SU-DHL-6 (cell line): ENCODE measurements around the gene MRC1.

ENCODE experiments used
- H2AFZ ChIP-seq: fragments of 200-600 bp; sonication (generic); 2 replicates; pipeline ENCODE4 v1.6.1; 2014; ENCODE audit warnings: low read depth, mild to moderate bottlenecking, moderate library complexity, mixed read lengths, antibody characterized with exemption, low read length; ENCODE audit not compliant: severe bottlenecking
- H3F3A ChIP-seq: fragments of 200-600 bp; shearing (Covaris generic); 2 replicates; pipeline ENCODE4 v1.6.0; 2016; ENCODE audit warnings: antibody characterized with exemption, mild to moderate bottlenecking; ENCODE audit not compliant: insufficient read depth
- H3K27ac ChIP-seq: fragments of 200-600 bp; sonication (generic); 2 replicates; pipeline ENCODE4 v1.5.1; 2016; ENCODE audit warnings: low read depth, mild to moderate bottlenecking, low read length, moderate library complexity, mixed read lengths
- H3K27me3 ChIP-seq: fragments of 200-600 bp; sonication (generic), shearing (Covaris generic); 2 replicates; pipeline ENCODE4 v1.6.0; 2014; ENCODE audit warnings: mild to moderate bottlenecking, low read length
- H3K36me3 ChIP-seq: fragments of 200-600 bp; sonication (generic); 2 replicates; pipeline ENCODE4 v1.6.1; 2014; ENCODE audit warnings: mild to moderate bottlenecking, low read length, mixed read lengths
- H3K4me2 ChIP-seq: fragments of 300-600, 200-600 bp; shearing (Covaris generic), sonication (generic); 2 replicates; pipeline ENCODE4 v1.6.0; 2014; ENCODE audit warnings: low read length, low read depth, mild to moderate bottlenecking; ENCODE audit not compliant: poor library complexity, severe bottlenecking
- H3K4me3 ChIP-seq: fragments of 200-600 bp; sonication (generic); 2 replicates; pipeline ENCODE4 v1.5.1; 2014; ENCODE audit warnings: antibody characterized with exemption, low read length, mild to moderate bottlenecking, mixed read lengths; ENCODE audit not compliant: insufficient read depth, poor library complexity, severe bottlenecking
- H3K79me2 ChIP-seq: fragments of 200-600 bp; sonication (generic); 2 replicates; pipeline ENCODE4 v1.6.1; 2014; ENCODE audit warnings: mild to moderate bottlenecking, low read length, moderate library complexity; ENCODE audit not compliant: insufficient read depth
- H3K9ac ChIP-seq: fragments of 200-600 bp; sonication (generic); 2 replicates; pipeline ENCODE4 v1.7.0; 2014; ENCODE audit warnings: mild to moderate bottlenecking, low read length
- H3K9me2 ChIP-seq: fragments of 200-600 bp; sonication (generic); replicated peaks from 2 replicates; pipeline ENCODE4 v1.6.1; 2014; ENCODE audit warnings: low read length; ENCODE audit not compliant: insufficient read depth
- H3K9me3 ChIP-seq: fragments of 200-600 bp; sonication (generic); 2 replicates; pipeline ENCODE4 v1.6.1; 2014; ENCODE audit warnings: low read length, mixed read lengths; ENCODE audit not compliant: insufficient read depth
- H4K20me1 ChIP-seq: fragments of 200-600 bp; sonication (generic); 2 replicates; pipeline ENCODE4 v1.6.1; 2014; ENCODE audit warnings: low read depth, mild to moderate bottlenecking, antibody characterized with exemption, low read length, moderate library complexity, mixed read lengths
- CTCF ChIP-seq: fragments of 200-600 bp; sonication (generic); IDR thresholded peaks from one replicate; pipeline ENCODE4 v1.5.1; 2017; ENCODE audit warnings: antibody characterized with exemption, mild to moderate bottlenecking, low read length, moderate library complexity; ENCODE audit not compliant: insufficient read depth, poor library complexity, severe bottlenecking
- EZH2phosphoT487 ChIP-seq: fragments of 200-600 bp; sonication (generic), shearing (Covaris generic); conservative IDR thresholded peaks from 2 replicates; pipeline ENCODE4 v1.6.1; 2018; ENCODE audit warnings: mild to moderate bottlenecking, antibody characterized with exemption, low read length, moderate library complexity, mixed read lengths

MRC1 gene

GRCh38 chr10:17958049-17958448 lies 148.9 kb downstream of the MRC1 start:
- no peak for TF ChIP-seq CTCF
- TF ChIP-seq EZH2phosphoT487, result no peak
- no peaks in the 10 kb centered on the region for H3K36me3 ChIP-seq
- no peak overlapping the region for H3K4me2 ChIP-seq
- no peaks in the 10 kb centered on the region for H3K9me3 ChIP-seq
- H3F3A ChIP-seq, result no peaks in the 10 kb centered on the region
- no peak overlapping the region for H3K27ac ChIP-seq
- no peaks in the 10 kb centered on the region for H3K79me2 ChIP-seq
- no peak overlapping the region for H2AFZ ChIP-seq
- H3K27me3 ChIP-seq, result no peaks in the 10 kb centered on the region
- H3K9me2 ChIP-seq, result no peaks in the 10 kb centered on the region
- H3K9ac ChIP-seq, result no peak overlapping the region
- H3K4me3 ChIP-seq, result no peak overlapping the region
- no peaks in the 10 kb centered on the region for H4K20me1 ChIP-seq

GRCh38 chr10:17959870-17960269 lies 150.7 kb downstream of the MRC1 start:
- TF ChIP-seq CTCF, result no peak
- TF ChIP-seq EZH2phosphoT487, result no peak
- Histone ChIP-seq H3K27ac (no peak overlapping the region), H3K4me3 (no peak overlapping the region), H4K20me1 (no peaks in the 10 kb centered on the region), H3K4me2 (no peak overlapping the region), H3K79me2 (no peaks in the 10 kb centered on the region), H3K9me3 (no peaks in the 10 kb centered on the region), H2AFZ (no peak overlapping the region), H3K9me2 (no peaks in the 10 kb centered on the region), H3K36me3 (no peaks in the 10 kb centered on the region), H3F3A (no peaks in the 10 kb centered on the region), H3K9ac (no peak overlapping the region), H3K27me3 (no peaks in the 10 kb centered on the region)
